D341Med (cell line): ENCODE results near the gene CEP290.
"Not testable (repeated sequence)": the region's sequence is repeated elsewhere in the genome, so short reads cannot be mapped to it uniquely, and the experiment has no call there.

ENCODE experiments used
- DNase-seq: peaks from one replicate; pipeline ENCODE4 v3.0.0; 2012; ENCODE audit warnings: low spot score

The CEP290 gene

DNA sequence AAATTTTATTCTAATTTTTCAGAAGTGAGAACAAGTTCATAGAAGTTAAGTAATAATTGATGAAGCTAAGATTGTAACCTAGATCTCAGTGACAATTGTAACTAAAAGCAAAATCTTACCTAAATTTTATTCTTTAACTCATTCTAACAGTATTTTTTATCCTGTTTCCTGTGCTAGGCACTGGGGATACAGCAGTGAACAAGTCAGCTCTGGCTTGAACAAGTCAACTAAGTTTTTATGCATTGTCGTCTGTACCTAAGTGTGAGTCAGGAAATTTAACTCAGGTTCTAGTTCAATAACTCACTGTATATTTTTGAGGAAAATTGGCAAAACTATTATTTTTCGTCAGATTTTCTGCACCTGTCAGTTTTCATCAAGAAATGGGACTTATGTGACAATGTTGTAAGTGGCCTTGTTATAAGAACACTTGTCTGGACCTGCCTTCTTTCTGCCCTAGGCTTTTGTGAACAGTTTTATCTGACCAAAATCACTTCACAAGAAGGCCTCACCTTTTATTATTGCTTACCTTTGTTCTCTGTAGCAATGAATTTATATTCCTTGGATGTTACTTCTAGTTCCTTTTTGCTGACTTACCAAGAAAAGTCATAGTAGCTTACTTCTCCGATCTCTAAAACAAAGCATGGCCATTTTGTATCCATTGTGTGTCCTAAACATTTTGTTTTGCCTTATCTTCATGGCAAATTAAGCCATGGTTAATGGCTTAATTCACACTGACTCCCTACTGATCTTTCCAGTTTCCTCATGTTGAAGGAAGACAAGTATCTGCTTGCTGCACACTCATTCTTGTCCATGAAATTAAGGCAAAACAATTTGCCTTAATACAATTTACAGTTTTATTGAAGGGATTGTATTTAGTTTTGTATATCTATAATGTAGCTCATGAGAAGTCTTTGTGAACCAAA is 2.9 kb upstream of the CEP290 start:
- DNase-seq = no peak

DNA sequence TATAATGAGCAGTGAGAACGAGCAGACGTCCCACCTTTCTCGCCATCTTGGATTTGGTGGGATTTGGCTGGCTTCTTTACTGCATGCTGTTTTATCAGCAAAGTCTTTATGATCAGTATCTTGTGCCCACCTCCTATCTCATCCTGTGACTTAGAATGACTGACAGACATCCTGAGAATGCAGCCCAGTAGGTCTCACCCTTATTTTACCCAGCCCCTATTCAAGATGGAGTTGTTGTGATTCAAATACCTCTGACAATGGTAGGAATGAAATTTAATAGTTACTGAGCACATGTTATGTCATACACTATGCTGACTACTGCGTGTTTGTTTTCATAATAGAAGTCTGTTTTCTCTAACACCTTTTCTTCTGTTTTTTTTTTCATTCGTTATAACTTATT is 2.1 kb upstream of the CEP290 start:
- no peak for DNase-seq

DNA sequence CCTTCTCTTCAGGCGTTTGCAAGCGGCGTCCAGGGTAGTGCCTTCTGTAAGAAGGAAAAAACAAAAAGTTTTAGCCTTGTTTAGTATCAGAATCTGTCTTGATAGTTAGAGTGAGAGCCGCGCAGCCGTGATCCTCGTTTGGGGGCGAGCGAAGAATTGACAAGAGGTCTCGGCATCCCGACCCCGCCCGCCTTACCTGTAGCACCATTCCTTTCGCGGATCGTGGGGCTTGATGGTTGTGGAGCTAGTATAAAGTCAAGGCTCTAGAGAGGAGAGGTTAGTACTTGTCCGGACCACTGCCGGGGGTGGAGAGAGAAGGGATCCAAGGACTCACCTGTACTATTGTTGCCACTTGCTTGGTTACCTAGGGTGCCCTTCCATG is 713 bp upstream of the CEP290 start:
- peak; percentile 41 for DNase-seq

DNA sequence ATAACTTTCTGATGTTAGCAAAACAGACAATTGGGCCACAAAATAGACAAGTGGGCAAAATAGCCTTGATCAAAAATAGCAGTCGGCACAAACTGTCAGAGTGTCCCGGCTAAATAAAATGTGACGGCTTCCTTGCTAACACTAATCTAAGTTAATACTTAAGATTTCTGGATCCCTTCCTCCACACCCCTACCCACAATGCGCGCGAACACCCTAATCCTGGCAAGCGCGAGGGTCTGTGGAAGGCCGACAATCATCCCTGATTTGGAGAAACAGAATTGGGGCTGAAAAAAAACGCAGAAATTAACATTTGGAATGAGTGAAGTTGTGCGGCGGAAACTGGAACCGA is 489 bp downstream of the CEP290 start:
- no peak for DNase-seq

DNA sequence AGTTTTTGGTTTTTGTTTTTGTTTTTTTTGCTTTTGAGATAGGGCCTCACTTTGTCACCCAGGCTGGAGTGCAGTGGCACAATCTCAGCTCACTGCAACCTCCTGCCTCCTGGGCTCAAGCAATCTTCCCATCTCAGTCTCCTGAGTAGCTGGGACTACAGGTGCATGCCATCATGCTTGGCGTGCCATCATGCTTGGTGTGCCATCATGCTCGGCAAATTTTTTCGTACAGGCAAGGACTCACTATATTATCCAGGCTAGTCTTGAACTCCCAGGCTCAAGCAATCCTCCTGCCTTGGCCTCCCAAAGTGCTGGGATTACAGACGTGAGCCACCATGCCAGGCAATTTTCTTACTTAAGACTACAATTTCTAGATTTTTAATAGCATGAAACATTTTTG is 2.2 kb downstream of the CEP290 start:
- not testable (repeated sequence) for DNase-seq

DNA sequence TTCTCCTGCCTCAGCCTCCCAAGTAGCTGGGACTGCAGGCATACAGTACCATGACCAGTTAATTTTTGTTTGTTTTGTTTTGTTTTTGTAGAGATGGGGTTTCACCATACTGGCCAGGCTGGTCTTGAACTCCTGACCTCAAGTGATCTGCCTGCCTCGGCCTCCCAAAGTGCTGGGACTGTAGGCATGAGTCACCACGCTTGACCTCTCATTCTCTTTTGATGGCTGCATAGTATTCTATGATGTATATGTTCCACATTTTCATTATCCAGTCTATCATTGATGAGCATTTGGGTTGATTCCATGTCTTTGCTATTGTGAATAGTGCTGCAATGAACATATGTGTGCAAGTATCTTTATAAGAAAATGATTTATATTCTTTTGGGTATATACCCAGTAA is 8.7 kb downstream of the CEP290 start:
- not testable (repeated sequence) for DNase-seq

DNA sequence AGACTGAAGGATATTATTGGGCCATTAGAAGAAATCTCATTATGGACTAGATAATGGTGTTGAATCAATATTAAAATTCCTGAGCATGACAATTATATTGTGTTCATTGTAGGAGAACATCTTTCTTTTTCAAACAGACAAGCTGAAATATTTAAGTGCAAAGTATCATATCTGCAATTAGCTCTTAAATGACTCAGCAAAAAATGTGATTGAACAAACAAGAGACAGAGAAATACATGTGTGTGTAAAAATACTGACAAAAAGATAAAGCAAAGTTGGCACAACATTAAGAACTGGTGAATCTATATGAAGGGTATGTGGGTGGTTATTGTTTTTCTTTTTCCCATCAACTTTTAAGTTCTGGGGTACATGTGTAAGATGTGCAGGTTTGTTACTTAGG is 9.5 kb downstream of the CEP290 start:
- DNase-seq = no peak

DNA sequence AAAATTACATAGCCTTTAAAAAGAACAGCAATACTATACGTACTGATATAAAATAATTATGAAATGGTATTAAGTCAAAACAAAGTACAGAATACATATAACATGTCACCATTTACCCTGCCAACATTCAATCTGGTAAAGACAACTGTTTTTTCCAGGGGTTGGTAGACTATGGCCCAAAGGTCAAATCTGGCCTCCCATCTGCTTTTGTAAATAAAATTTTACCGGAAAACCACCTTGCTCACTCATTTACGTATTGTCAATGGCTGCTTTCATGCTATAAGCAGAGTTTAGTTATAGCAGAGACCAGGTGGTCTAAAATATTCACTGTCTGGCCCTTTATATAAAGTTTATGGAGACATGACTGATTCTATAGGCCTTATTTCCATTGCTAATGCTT is 14.0 kb downstream of the CEP290 start:
- no peak for DNase-seq

DNA sequence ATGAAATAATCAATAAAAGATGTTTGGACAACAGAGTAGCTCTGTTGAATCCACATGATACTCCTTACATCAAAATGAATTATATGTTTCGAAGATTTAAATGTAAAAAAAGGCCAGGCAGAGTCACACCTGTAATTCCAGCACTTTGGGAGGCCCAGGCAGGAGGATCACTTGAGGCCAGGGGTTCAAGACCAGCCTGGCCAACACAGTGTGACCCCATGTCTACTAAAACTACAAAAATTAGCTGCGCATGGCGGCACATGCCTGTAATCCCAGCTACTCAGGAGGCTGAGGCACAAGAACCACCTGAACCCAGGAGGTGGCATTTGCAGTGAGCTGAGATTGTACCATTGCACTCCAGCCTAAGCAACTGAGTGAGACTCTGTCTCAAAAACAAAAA is 14.8 kb downstream of the CEP290 start:
- DNase-seq = no peak

DNA sequence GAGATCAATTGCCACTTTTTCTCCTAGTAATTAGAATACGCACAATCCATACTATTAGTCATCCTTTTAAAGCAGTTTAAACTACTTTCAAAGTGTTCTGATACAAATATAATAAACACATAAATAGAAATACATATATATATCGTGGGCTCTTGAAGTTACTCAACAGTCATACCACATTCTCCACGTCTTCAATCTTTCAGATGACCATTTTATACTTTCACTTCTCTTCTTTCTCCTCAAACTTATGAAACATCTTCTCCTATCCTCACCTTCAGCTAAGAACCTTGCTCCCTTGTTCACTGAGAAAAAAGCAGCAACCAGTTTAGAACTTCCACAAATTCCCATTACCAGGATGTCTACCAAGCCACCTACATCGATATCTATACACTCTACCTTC is 19.2 kb downstream of the CEP290 start:
- DNase-seq = no peak

DNA sequence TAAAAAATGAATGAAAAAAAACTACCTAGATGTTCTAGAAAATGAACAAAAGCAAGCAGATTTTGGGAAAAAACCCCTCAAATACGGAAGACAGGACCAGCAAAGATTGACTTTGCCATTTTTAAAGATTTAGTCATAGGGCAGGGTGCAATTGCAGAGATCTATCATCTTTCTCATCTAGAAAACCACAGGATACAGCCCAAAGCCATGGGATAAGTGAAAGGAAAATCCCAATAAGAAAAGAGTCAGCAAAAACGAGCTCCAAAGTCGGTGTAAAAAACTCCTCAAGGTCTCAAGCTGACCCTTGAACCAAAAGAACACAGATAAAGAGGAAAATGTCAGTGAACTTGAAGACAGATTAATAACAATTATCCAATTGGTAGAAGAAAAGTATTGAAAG is 28.0 kb downstream of the CEP290 start:
- DNase-seq = no peak

DNA sequence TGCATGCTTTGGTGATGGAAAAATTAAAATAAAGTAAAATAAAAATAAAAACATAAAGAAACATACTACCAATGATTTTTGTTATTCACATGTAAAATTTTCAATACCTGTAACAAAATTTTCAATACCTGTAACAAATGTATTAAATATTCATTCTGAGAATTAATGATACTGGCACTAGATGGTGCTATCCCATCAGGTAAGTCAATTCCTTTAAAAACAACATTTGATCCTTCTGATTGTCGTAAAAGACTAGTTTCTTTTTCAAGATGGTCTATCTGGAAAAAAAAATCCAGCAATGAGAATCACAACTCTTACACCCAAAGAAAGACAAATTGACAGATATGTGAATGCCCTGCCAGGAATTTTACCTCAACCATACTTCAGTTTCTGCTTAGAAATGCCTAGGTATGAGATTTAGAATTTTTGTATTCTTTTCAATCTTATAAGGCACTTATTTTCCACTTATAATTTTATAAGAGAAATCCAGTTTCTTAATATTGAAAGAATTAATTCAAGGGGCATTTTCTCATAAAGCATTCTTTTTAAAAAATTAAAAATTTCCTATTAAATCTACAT is 30.7 kb downstream of the CEP290 start:
- DNase-seq = peak; percentile 11

DNA sequence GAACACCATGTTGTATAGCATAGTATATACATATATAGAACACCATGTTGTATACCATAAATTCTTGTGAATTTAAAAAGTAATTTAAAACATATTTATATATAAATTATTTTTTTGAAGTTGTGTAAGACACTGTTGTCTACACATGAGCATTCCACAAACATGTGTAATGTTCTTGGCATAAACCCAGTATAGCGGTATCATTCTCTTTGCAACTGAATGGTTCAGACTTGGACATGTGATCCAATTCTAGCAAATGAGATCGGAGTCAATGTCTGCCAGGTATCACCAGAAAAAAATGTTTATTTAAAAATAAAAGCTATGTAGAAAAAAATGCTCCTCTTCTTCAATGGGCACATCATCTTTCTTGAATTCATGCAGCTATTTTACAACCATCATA is 33.9 kb downstream of the CEP290 start:
- no peak for DNase-seq

DNA sequence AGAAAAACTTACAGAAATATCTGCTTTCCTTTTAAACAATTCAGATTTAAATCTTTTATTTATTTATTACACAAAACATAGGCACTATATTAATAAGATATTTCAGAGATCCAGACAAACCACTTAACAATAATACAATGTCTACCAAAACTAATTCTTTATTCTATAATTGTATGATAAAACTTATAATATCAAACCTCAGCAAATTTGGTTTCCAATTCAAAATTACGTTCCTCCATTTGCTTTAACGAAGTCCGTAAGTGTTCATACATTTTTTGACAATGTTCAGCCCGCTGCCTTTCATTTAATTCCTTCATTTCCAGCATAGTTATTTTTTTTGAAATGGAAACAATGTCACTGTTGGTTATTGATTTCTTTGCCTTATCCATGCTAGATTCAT is 48.3 kb downstream of the CEP290 start:
- DNase-seq = no peak

DNA sequence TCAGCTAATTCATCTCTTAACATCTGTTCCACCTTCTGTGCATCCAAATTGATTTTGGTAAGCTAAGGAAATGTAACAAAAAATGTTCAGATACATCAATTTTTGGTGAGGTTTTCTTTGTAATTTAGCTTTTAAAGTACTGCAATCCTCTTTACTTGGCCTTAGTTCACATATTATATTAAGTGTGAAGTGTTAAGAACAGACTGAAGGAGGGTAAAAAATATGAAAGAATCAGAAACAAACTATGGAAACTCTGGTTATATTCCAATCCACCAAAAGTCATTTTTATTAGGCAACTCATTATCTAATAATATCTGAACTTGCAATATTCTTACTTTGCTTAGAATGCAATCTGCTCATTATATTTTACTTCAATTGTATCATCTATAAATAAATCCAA is 49.1 kb downstream of the CEP290 start:
- no peak for DNase-seq

DNA sequence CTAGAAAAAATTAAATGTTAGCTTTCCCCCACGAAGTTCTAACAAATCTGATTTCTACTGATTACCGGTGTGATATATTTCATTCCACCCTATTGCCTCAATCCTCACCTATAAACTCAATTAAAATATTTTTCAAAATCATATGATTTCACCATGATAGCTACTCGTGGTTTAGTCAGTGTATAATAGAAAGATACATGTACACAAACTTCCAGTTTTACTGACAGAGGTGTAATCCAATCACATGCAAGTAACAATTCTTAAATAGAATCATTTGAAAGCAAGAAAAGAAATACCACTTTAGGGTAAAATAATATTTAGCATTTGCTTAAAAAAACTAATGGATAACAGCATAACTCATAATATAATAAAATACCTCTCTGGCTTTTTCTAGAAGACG is 57.7 kb downstream of the CEP290 start:
- DNase-seq = no peak

DNA sequence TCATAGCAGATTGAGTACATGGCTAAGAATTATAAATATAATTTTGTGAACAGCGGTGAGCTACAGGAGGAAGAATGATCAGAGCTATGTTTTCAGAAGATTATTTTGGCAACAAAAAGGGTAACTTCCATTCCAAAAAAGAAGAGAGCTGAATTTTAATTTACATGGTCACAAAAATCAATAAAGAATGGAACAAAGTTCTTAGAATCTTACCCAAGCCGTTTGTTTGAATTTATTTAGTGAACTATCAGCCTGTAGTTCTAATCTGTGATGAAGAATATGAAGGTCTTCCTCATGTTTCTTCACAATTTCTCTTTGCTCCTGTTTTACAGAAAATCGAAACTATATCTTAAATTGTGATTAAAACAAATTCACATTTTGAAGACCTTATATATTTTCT is 58.3 kb downstream of the CEP290 start:
- DNase-seq = no peak

DNA sequence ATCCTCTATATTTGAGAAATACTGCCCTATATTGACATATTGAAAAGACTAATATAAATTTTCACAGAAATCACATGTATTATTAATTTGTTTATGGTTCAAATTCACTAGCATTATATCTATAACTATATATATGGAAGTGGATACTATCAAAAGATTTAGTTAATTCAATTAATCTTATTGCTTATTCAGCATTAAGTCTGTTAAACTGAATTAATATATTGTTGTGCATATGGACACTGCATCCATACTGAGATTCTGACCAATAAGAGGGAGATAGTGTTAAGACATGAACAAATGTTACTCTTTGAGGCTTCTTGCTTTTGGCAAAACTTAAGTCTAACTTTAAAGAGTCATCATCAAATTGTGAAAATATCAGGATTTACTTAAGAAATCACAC is 60.6 kb downstream of the CEP290 start:
- no peak for DNase-seq

DNA sequence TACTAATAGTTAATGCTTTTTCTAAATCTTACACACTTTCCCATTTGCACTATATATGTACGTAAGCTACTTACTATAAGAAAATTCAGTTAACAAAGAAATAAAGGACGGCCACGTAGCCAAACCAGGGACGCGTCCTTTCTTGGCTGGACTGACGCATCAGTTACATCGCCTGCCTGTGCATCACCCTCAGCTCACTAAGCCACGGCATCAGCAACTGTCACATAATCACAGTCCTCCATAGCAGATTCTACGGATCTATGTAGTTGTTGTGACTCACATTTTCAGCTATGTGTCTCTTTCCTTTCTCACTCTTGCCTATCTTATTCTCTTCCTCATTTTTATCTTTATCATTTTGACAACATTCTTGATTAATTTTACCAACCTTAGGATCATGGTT is 74.6 kb downstream of the CEP290 start:
- DNase-seq = no peak

DNA sequence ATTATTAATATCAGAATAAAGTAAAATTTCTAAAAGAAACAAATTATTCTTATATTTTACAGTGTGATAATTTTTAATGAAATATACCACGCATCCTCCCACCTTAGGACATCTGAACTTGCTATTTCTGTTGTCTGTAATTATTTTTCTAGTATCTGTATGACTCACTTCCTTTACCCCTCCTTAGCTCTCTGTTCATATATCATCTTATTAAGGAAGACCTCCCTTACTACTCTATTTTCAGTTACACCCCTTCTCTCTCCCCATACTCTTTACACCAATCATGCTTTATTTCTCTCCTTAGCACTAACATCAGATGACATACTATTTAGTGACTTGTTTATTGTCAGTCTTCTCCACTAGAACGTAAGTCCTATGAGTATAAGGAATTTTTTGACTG is 78.5 kb downstream of the CEP290 start:
- DNase-seq = no peak

DNA sequence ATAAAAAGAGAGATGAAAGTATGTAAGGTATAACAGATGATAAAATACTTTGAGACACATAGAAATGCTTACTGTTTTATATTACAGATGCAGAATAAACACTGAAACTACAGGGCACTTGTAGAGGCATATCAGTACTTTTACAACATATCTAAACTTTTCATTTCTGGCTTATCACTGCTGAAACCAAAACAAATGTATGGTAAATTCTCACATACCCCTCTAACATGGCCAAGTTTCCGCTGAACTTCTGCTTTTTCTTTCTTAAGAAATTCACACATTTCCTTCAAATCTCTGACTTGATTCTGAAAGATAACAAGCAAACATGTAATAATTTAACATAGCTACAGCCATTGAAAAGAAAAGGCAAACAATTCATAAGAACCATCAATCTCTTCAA is 79.4 kb downstream of the CEP290 start:
- DNase-seq = no peak

DNA sequence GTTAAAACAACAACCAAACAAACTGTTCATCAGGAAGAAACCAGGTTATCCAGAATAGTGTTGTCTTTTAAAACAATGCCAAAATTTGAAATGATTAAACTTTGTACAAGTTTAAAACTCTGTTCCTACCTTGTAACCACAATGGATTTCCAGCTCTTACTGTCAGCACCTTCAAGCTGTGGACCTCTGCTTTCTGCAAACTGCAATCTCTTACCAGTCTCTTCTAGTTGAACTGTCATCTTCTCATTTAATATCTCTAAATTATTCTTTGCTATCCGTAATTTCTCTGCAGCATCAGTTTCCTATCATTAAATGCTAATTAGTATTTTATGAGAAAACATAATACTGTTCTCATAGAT is 83.2 kb downstream of the CEP290 start:
- DNase-seq = no peak

DNA sequence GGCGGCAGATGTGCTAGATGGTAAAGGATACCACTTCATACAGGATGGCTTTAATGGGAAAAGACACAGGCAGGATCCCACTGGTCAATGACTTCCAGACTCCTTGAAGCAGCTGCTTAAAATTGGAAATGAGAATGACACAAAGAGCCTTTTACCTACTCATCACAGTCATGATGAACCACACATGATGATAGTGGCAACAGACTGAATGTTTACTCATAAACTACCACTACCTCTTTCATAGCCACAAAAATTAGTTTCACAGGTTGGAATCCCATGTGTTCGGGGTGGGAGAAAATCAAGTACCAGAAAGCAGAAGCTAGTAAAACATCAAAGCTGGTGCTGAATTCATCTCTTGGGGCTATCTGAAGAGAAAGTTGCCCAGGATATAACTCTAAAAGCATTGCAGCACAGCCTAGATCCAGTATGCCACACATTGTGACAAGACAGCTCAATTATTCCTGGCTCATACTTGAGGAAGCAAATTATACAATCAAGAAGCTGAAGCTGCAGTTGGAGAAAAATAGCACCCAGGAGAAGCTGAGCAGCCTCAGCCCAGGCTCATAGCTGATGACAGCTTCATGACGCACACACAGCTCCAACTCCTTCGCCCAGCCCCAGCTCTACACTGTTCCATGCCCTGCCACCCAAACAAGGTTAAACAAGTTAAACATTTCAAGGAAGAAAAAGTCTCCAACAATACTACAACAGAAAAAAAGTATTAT is 83.7 kb downstream of the CEP290 start:
- no peak for DNase-seq

DNA sequence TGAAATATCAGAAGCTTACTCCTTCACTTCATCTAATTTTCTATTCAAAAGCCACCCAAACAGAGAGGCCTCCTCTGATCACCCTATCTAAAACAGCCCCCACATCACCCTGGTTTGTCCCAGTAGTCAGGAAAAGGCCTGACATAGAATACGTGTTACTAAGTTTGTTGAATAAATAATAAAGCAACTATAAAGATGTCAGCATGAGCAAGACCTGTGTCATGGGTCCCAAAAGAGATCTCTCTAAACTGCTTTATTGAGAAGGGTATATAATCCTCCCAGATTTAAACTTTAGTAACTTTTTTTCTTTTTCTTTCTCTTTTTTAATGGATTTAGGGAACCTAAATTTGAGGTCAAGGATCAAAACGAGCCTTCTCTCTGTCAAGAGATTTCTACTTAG is 85.3 kb downstream of the CEP290 start:
- DNase-seq = no peak
